ENCODE measurements around the gene SLC41A1. TPM values are rescaled to one million over a fixed set of nuclear protein-coding genes. Genes with fewer than 3 reads are reported as not detected.
A peak's percentile ranks its signal among the peaks of the same experiment; 100 is the strongest.

SLC41A1 gene
- total RNA-seq, 3 donors from 2014 or later: 13.9 to 18.0 (median 16.8) TPM

DNA sequence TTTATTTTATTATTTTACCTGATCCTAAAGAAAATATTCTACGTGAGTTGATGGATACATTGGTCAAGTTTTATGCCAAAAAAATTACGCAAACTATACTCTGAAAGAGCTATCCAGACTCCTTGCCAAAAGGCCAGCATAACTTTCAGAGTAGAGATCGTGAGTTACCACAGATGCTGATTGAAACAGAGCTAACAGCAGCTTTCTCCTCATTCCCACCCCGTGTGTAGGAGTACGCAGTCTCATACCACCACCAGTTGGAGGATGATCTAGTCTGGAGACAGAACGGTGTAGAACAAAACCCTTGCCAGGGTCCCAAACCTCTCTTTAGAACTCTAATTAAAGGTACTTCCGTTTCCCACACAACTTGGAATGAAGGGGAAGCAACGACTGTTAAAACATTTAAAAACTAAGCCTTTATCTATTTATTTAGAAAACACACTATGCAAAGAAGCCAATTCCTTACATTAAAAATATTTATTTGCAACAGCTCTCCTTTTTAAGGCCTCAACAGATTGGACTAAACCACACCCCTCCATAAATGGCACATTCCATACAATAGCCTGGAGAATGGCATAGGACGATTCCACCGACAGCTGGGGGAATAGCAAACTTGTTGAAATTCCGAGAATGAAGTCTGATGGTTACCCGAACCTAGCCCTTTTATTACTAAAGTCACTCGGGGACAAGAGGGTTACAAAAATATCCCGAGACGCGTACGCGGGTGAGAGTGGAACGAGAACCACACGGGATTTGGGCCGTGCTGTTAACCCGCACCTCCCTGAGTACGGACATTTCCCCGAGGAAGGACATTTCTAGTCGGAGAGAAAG, 64.4 kb downstream of the SLC41A1 start:
- H3K27ac ChIP-seq: peak overlapping the region; percentile 100
- no peaks in the 10 kb centered on the region for H3K27me3 ChIP-seq
- peak in 1 of 3 donors; percentile 51 for TF ChIP-seq POLR2AphosphoS5 (IDR thresholded peaks at IDR 0.05)
- no peak for TF ChIP-seq POLR2A (IDR thresholded peaks at IDR 0.05)
- H3K36me3 ChIP-seq: no peaks in the 10 kb centered on the region
- H3K4me3 ChIP-seq: peak overlapping the region; percentile 88 to 94 (median 94)
- intact Hi-C loops (cut with DNase I; ENCODE audit: low total_unique reads): no loop called here
- no peak for DNase-seq (ENCODE audit: low spot score in 2 of 2)
- H3K4me1 ChIP-seq: peaks cover 0 to 11% of the 10 kb centered on the region in 2 donors
- no peaks in the 10 kb centered on the region for H3K9me3 ChIP-seq

DNA sequence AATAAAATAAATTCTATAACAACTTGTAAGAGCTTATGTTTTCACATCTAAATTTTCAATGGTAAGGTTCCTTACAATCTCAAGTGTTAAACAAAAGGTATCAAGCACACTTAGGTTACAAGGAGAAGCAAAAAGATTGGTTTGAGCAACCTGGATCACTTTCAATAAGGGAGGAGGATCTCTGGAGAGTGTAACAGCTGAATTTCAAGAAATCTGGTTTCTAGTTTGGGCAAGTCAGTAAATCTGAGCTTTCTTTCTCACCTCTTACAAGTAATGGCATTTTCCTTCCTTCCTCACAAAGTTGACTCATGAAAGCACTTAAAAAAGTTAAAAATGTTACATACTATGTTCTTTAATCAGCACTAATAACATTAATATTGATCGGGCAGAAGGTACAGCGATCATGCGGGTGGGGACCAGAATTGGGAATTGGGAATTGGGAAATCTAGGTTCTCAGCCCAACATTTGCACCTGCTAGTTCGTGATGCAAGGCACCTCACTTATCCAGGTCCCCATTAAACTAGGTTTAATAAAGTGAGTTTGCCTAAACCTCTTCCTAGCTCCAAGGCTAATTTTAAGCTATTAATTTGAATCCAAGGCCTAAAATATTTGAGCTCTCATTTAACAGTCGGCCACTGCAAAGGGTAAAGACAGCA, 66.1 kb downstream of the SLC41A1 start:
- Histone ChIP-seq H3K27ac (no peak overlapping the region), H3K9me3 (no peaks in the 10 kb centered on the region), H3K36me3 (no peaks in the 10 kb centered on the region), H3K27me3 (no peaks in the 10 kb centered on the region), H3K4me3 (peak overlapping the region in 1 of 3 donors; percentile 15), H3K4me1 (peaks cover 0 to 11% of the 10 kb centered on the region in 2 donors)
- intact Hi-C loops (cut with DNase I; ENCODE audit: low total_unique reads): no loop called here
- no peak for DNase-seq (ENCODE audit: low spot score in 2 of 2)
- TF ChIP-seq POLR2A (IDR thresholded peaks at IDR 0.05) (no peak), POLR2AphosphoS5 (IDR thresholded peaks at IDR 0.05) (no peak)
- TF ChIP-seq, protein P1, sequence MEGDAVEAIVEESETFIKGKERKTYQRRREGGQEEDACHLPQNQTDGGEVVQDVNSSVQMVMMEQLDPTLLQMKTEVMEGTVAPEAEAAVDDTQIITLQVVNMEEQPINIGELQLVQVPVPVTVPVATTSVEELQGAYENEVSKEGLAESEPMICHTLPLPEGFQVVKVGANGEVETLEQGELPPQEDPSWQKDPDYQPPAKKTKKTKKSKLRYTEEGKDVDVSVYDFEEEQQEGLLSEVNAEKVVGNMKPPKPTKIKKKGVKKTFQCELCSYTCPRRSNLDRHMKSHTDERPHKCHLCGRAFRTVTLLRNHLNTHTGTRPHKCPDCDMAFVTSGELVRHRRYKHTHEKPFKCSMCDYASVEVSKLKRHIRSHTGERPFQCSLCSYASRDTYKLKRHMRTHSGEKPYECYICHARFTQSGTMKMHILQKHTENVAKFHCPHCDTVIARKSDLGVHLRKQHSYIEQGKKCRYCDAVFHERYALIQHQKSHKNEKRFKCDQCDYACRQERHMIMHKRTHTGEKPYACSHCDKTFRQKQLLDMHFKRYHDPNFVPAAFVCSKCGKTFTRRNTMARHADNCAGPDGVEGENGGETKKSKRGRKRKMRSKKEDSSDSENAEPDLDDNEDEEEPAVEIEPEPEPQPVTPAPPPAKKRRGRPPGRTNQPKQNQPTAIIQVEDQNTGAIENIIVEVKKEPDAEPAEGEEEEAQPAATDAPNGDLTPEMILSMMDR (IDR thresholded peaks at IDR 0.05): no peak

GRCh38 chr1:205744403-205744802, 68.6 kb downstream of the SLC41A1 start:
- intact Hi-C loops (cut with DNase I; ENCODE audit: low total_unique reads): no loop called here

GRCh38 chr1:205743977-205744376, 69.0 kb downstream of the SLC41A1 start:
- Histone ChIP-seq H3K4me1 (peaks cover 0 to 11% of the 10 kb centered on the region in 2 donors), H3K4me3 (no peak overlapping the region), H3K27ac (peak overlapping the region; percentile 6 to 52), H3K27me3 (no peaks in the 10 kb centered on the region), H3K36me3 (no peaks in the 10 kb centered on the region), H3K9me3 (no peaks in the 10 kb centered on the region)
- TF ChIP-seq POLR2AphosphoS5 (IDR thresholded peaks at IDR 0.05) (no peak), POLR2A (IDR thresholded peaks at IDR 0.05) (no peak)
- TF ChIP-seq, protein P1 (IDR thresholded peaks at IDR 0.05): no peak
- no peak for DNase-seq (ENCODE audit: low spot score in 2 of 2)
- intact Hi-C loops (cut with DNase I; ENCODE audit: low total_unique reads): no loop called here

More at GRCh38 chr1:205744403-205744802, 68.6 kb downstream of the SLC41A1 start:
- H3K4me1 ChIP-seq: peaks cover 0 to 11% of the 10 kb centered on the region in 2 donors
- no peaks in the 10 kb centered on the region for H3K36me3 ChIP-seq
- no peak for DNase-seq (ENCODE audit: low spot score in 2 of 2)
- H3K27me3 ChIP-seq: no peaks in the 10 kb centered on the region
- H3K27ac ChIP-seq: peak overlapping the region; percentile 6 to 52
- H3K9me3 ChIP-seq: no peaks in the 10 kb centered on the region
- no peak overlapping the region for H3K4me3 ChIP-seq
- TF ChIP-seq POLR2AphosphoS5 (IDR thresholded peaks at IDR 0.05) (no peak), POLR2A (IDR thresholded peaks at IDR 0.05) (no peak)
- TF ChIP-seq, protein P1 (IDR thresholded peaks at IDR 0.05): no peak

- TF ChIP-seq POLR2A (IDR thresholded peaks at IDR 0.05) (no peak), POLR2AphosphoS5 (IDR thresholded peaks at IDR 0.05) (no peak)
- TF ChIP-seq, protein P1 (IDR thresholded peaks at IDR 0.05): no peak
- Histone ChIP-seq H3K27me3 (no peaks in the 10 kb centered on the region), H3K27ac (no peak overlapping the region), H3K4me1 (no peaks in the 10 kb centered on the region), H3K4me3 (no peak overlapping the region), H3K36me3 (no peaks in the 10 kb centered on the region), H3K9me3 (no peaks in the 10 kb centered on the region)
- no peak for DNase-seq (ENCODE audit: low spot score in 2 of 2)
- intact Hi-C loops (cut with DNase I; ENCODE audit: low total_unique reads): no loop called here
Measured at GRCh38 chr1:205741681-205742080, 71.3 kb downstream of the SLC41A1 start.

Measured in breast epithelium (tissue), 4 donors.